K562 (cell line): Measurements from ENCODE around the gene GLIS2. TPM values are rescaled to one million over a fixed set of nuclear protein-coding genes. Genes with fewer than 3 reads are reported as not detected.

ENCODE experiments used
- ATAC-seq: fragments of 200-7000 bp; cut with Tn5 transposase; 3 replicates; pipeline ENCODE4 v1.9.1; 2020; ENCODE audit warnings: moderate library complexity
- BruUV-seq: library from RNA; stranded (reverse); fragments of 400-500 nt; replicated peaks from 2 replicates; lab custom pipeline; 2021; lab: Mats Ljungman, UMichigan
- CTCF ChIA-PET: fragments of 300-600 bp; formaldehyde crosslinking; extraction: SDS; loops from one replicate; lab custom pipeline; 2021; ENCODE audit warnings: low intra/inter-chr PET ratio; lab: Yijun Ruan, JAX
- POLR2A ChIA-PET: fragments of 300-600, 350-650 bp; sonication (Branson Sonifier 250); formaldehyde crosslinking; extraction: SDS; loops from one replicate; lab custom pipeline; 2021; ENCODE audit warnings: antibody characterized with exemption, inconsistent platforms; lab: Yijun Ruan, JAX
- DNase-seq, 4 experiments: peaks; one replicate each; pipeline versions ENCODE4 v3.0.0 to v3.0.0-alpha.2; 2011 to 2018; ENCODE audit warnings: low spot score in 3 of 4, mixed read lengths in 3 of 4; ENCODE audit errors: extremely low read depth in 1 of 4
- FAIRE-seq: peaks from 2 replicates; lab custom pipeline; 2011; peaks lifted over from hg19 to GRCh38; lab: Jason Lieb, UNC
- H2AFZ ChIP-seq: 2 replicates; pipeline ENCODE4 v1.6.0; 2011; ENCODE audit warnings: low read depth, low read length, control low read depth, inconsistent platforms
- H3K27ac ChIP-seq: fragments of 200-600 bp; 3 replicates; pipeline ENCODE4 v1.8.0; 2011; ENCODE audit warnings: low read depth, mild to moderate bottlenecking, control low read depth, inconsistent platforms, low read length, moderate library complexity, mixed read lengths; ENCODE audit errors: extremely low read depth
- H3K27me3 ChIP-seq, 2 experiments: fragments of 300-600 bp in 1 of 2; 2 replicates in 1 of 2; 3 replicates in 1 of 2; pipeline versions ENCODE4 v1.6.0 to v1.8.0; 2011; ENCODE audit warnings: inconsistent platforms in 2 of 2, low read length in 2 of 2, mild to moderate bottlenecking in 1 of 2, mixed read lengths in 1 of 2, moderate library complexity in 1 of 2; ENCODE audit not compliant: control insufficient read depth in 2 of 2, insufficient read depth in 2 of 2
- H3K36me3 ChIP-seq: fragments of 300-600 bp; 3 replicates; pipeline ENCODE4 v1.8.0; 2011; ENCODE audit warnings: mild to moderate bottlenecking, low read length, inconsistent platforms; ENCODE audit not compliant: control insufficient read depth, insufficient read depth
- H3K4me1 ChIP-seq, 2 experiments: fragments of 200-600 bp in 1 of 2; replicated peaks in 1 of 2; 2 replicates in 1 of 2; 3 replicates in 1 of 2; pipeline versions ENCODE4 v1.5.1 to v1.8.0; 2011; ENCODE audit warnings: inconsistent platforms in 2 of 2, low read length in 2 of 2, mild to moderate bottlenecking in 1 of 2, mixed read lengths in 1 of 2, moderate library complexity in 1 of 2; ENCODE audit not compliant: control insufficient read depth in 2 of 2, insufficient read depth in 2 of 2
- H3K4me2 ChIP-seq: 2 replicates; pipeline ENCODE4 v1.6.1; 2011; ENCODE audit warnings: low read length, control low read depth, inconsistent platforms, mixed read lengths; ENCODE audit not compliant: insufficient read depth
- H3K4me3 ChIP-seq: fragments of 200-600 bp; sonication (generic), shearing (Covaris generic); 2 replicates; pipeline ENCODE4 v1.5.1; 2016; ENCODE audit warnings: control low read depth, inconsistent platforms
- H3K79me2 ChIP-seq: fragments of 200-600 bp; 3 replicates; pipeline ENCODE4 v1.8.0; 2011; ENCODE audit warnings: low read length, inconsistent platforms; ENCODE audit not compliant: control insufficient read depth, insufficient read depth
- H3K9ac ChIP-seq, 2 experiments: 2 replicates each; pipeline versions ENCODE4 v1.6.0 to v1.6.1; 2011; ENCODE audit warnings: low read depth in 2 of 2, low read length in 2 of 2, control low read depth in 1 of 2, inconsistent platforms in 1 of 2, mild to moderate bottlenecking in 1 of 2, mixed read lengths in 1 of 2; ENCODE audit not compliant: insufficient read depth in 1 of 2
- H3K9me1 ChIP-seq: one replicate; pipeline ENCODE4 v1.6.0; 2011; ENCODE audit warnings: inconsistent platforms, mild to moderate bottlenecking, low read length, moderate library complexity; ENCODE audit not compliant: control insufficient read depth, insufficient read depth
- H3K9me3 ChIP-seq: replicated peaks from 2 replicates; pipeline ENCODE4 v1.5.1; 2011; ENCODE audit warnings: low read depth, low read length, inconsistent platforms; ENCODE audit not compliant: control insufficient read depth, insufficient read depth
- H4K20me1 ChIP-seq: replicated peaks from 2 replicates; pipeline ENCODE4 v1.6.1; 2011; ENCODE audit warnings: low read length, inconsistent platforms, mixed read lengths; ENCODE audit not compliant: control insufficient read depth, insufficient read depth
- CBFA2T3 ChIP-seq: fragments of 450-650 bp; IDR thresholded peaks from 2 replicates; pipeline ENCODE4 v1.6.1; 2017
- DIDO1 ChIP-seq: fragments of 450-650 bp; IDR thresholded peaks from 2 replicates; pipeline ENCODE4 v1.6.1; 2016; ENCODE audit warnings: low read depth, missing biosample characterization, missing genetic modification characterization
- HDAC3 ChIP-seq: fragments of 450-650 bp; IDR thresholded peaks from 2 replicates; pipeline ENCODE4 v1.6.1; 2018; ENCODE audit warnings: borderline replicate concordance, mild to moderate bottlenecking, moderate library complexity; ENCODE audit not compliant: partially characterized antibody
- HNRNPH1 ChIP-seq: fragments of 200-400 bp; formaldehyde crosslinking; optimal IDR thresholded peaks from 2 replicates; pipeline ENCODE3; 2017; ENCODE audit warnings: low read depth, mild to moderate bottlenecking, low read length, moderate library complexity
- MYC ChIP-seq, 2 experiments: fragments of 250-450 bp in 1 of 2; sonication (Bioruptor Pico) in 1 of 2; IDR thresholded peaks; 2 replicates each; pipeline versions ENCODE4 v1.5.1 to v1.6.1; 2012 to 2021; ENCODE audit warnings: low read depth in 2 of 2, borderline replicate concordance in 1 of 2, improper control_type of control experiment in 1 of 2, low read length in 1 of 2, mild to moderate bottlenecking in 1 of 2, moderate library complexity in 1 of 2
- PCBP2 ChIP-seq: fragments of 200-400 bp; formaldehyde crosslinking; IDR thresholded peaks from 2 replicates; pipeline ENCODE4 v1.6.1; 2018; ENCODE audit warnings: low read length, low read depth, mild to moderate bottlenecking, moderate library complexity; ENCODE audit not compliant: poor library complexity, severe bottlenecking
- SMARCB1 ChIP-seq: IDR thresholded peaks from 2 replicates; pipeline ENCODE4 v1.6.1; 2011; ENCODE audit warnings: improper control_type of control experiment, low read depth; ENCODE audit not compliant: insufficient read length
- SRSF9 ChIP-seq: fragments of 200-400 bp; formaldehyde crosslinking; IDR thresholded peaks from 2 replicates; pipeline ENCODE4 v1.6.1; 2017; ENCODE audit warnings: low read depth, low read length, borderline replicate concordance
- WGBS: fragments of 100-300 bp; shearing (Covaris generic); methylation state at CpG from one replicate; pipeline ENCODE4 v1.1.6; 2016; ENCODE audit warnings: low coverage, mixed read lengths; ENCODE audit not compliant: insufficient coverage; ENCODE audit errors: missing lambda C conversion rate; 5-methylcytosine and 5-hydroxymethylcytosine counted together
- in situ Hi-C: fragments of 300-500 bp; cut with MboI; formaldehyde crosslinking; loops from 4 replicates; pipeline ENCODE4 v1.15.0; 2018; ENCODE audit warnings: inconsistent platforms, mixed read lengths
- intact Hi-C: fragments of 100-400 bp; cut with micrococcal nuclease; formaldehyde crosslinking; loops from 2 replicates; pipeline ENCODE4 v1.14.2; 2022
- polyA plus RNA-seq, 8 experiments: library from polyadenylated mRNA; depleted of rRNA in 4 of 8; stranded (reverse) in 5 of 8; unstranded in 3 of 8; fragments of >200 nt; fragmentation: Nextera tagmentation in 2 of 8; fragmentation: Illumina TruSeq in 1 of 8; extraction: Ambion mirVana in 2 of 8; extraction: Trizol in 1 of 8; gene quantifications; 2 replicates each; pipeline versions ENCODE4 v1.2.1 to v1.2.3, GENCODE V29; 2011 to 2014; ENCODE audit warnings: inconsistent platforms in 1 of 8, missing spikeins in 1 of 8
- total RNA-seq, 7 experiments: library from RNA; depleted of rRNA in 6 of 7; stranded (reverse); fragments of >200 nt in 6 of 7; fragmentation: Illumina TruSeq in 2 of 7; extraction: Trizol in 2 of 7; gene quantifications; 2 replicates each; pipeline versions ENCODE4 v1.2.1 to v1.2.3, GENCODE V29; 2011 to 2021; ENCODE audit warnings: low replicate concordance in 1 of 7
- TF ChIP-seq, protein P1 (sequence below): sonication (generic); IDR thresholded peaks from 2 replicates; pipeline ENCODE4 v1.6.1; 2016

GLIS2 gene
- total and polyA plus RNA-seq, 9 of the 15 experiments (the other 6 are each of a cell fraction or from before 2014, with no cell fraction given), result 0.10 to 9.0 (median 0.57) TPM

DNA sequence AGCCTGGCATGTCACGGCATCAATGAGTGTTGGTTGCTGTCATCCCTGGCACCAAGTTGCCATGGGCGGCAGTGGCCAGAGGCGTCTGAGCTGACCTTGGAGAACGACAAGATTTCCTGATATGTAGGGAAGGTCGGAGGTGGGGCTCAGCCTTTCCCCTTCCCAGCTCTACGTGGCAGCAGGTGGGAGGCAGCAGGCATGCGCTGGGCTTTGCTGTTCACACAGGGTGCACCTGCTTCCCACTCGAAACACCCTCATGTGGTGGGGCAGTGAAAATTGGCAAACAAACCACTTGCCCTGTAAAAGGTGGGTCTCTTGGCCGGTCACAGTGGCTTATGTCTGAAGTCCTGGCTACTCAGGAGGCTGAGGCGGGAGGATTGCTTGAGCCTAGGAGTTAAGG is 30.7 kb upstream of the GLIS2 start:
- TF ChIP-seq MYC (IDR thresholded peaks at IDR 0.05; ENCODE audit: low read depth, low read length) (no peak), MYC (CRISPR knock-in tag; IDR thresholded peaks at IDR 0.05; ENCODE audit: borderline replicate concordance, low read depth) (no peak), DIDO1 (tag) (no peak), HDAC3 (no peak), PCBP2 (no peak), CBFA2T3 (no peak), SRSF9 (no peak), SMARCB1 (no peak), HNRNPH1 (no peak)
- TF ChIP-seq, protein P1, sequence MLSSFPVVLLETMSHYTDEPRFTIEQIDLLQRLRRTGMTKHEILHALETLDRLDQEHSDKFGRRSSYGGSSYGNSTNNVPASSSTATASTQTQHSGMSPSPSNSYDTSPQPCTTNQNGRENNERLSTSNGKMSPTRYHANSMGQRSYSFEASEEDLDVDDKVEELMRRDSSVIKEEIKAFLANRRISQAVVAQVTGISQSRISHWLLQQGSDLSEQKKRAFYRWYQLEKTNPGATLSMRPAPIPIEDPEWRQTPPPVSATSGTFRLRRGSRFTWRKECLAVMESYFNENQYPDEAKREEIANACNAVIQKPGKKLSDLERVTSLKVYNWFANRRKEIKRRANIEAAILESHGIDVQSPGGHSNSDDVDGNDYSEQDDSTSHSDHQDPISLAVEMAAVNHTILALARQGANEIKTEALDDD, result no peak
- no TSS peak for BruUV-seq
- in situ Hi-C loops (loop anchor here (5.0 kb wide), 1 partner anchor 47 kb away; no protein-coding TSS in a partner anchor), intact Hi-C loops (no loop called here)
- Histone ChIP-seq H3K9me1 (no peaks in the 10 kb centered on the region), H3K36me3 (no peaks in the 10 kb centered on the region), H3K4me1 (peaks cover 3 to 16% of the 10 kb centered on the region in 2 experiments; a peak in 4 of 5 replicates), H3K27me3 (peaks cover 0 to 5% of the 10 kb centered on the region in 2 experiments; a peak in 2 of 5 replicates), H4K20me1 (no peaks in the 10 kb centered on the region), H3K4me3 (no peak overlapping the region), H3K9ac (peak overlapping the region in 1 of 2 experiments; percentile 76; a peak in 2 of 4 replicates), H2AFZ (no peak overlapping the region), H3K79me2 (no peaks in the 10 kb centered on the region), H3K27ac (no peak overlapping the region), H3K9me3 (0 out of 2 replicates have a peak, but pooled peaks cover 2% of the 10 kb centered on the region), H3K4me2 (no peak overlapping the region)
- peak in 2 of 4 experiments; percentile 4 for DNase-seq
- no peak for ATAC-seq
- CTCF ChIA-PET, result interaction anchor here (0.8 kb wide), 1 partner anchor 46 kb away, joined by 3 read pairs; no protein-coding TSS in a partner anchor
- no peak for FAIRE-seq
- 27% methylated on average over 8 of the region's 10 CpGs for WGBS
- POLR2A ChIA-PET, result no interaction called here
